Measurements from ENCODE around the gene LRRC37A2.
"Not testable (repeated sequence)": the region's sequence is repeated elsewhere in the genome, so short reads cannot be mapped to it uniquely, and the experiment has no call there.

The LRRC37A2 gene

DNA sequence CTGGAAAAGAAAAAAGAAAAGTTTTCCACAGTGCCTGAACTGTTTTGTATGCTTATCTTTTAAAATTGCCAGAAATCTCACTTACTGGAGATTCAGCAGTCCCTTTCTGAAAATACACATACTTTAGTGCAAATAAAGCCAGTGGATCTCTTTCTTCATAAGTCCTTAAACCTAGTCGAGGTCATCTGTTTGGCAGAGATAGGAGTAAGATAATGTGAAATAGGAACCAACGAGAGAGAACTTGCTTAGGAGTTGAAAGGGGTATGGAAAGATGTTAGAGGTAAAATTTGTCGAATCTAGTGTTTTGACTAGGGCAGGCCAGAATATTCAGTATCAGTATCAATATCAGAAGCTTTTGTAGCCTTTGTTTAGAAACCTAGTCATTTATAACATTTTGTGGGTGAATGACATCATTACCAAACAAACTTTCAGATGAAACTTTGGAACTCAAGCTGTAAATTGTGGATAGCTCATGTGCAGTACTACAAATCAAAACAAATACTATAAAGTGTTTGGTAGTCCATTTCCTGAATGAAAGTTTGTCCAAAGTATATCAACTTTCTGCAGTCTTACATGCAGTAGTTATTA is 86.2 kb downstream of the LRRC37A2 start:
- not testable (repeated sequence) for DNase-seq

GRCh38 chr17:46600767-46601166 is 88.5 kb downstream of the LRRC37A2 start:
- DNase-seq, result not testable (repeated sequence)

DNA sequence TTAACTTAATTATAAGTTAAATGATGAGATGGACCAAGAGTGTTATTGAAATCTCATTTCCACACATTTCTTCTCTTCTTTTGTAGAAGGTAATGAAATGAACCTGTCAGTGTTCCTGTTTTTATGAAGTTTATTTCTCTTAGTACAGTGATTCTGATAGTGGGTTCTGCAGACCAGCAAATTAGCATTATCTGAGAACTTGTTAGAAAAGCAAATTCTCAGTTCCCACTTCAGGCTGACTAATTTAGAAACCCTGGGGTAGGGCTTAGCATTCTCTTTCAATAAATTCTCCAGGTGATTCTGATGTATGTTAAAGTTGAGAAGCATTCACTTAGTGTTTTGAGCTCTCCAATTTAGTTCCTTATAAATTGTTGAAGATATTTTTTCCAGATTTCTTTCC is 90.9 kb downstream of the LRRC37A2 start:
- DNase-seq, result not testable (repeated sequence)
